HG02610 (cell line): Measurements from ENCODE around the gene RRP9.
"Not testable (repeated sequence)": the region's sequence is repeated elsewhere in the genome, so short reads cannot be mapped to it uniquely, and the experiment has no call there.

ENCODE experiments used
- ATAC-seq: cut with Tn5 transposase; IDR thresholded peaks from one replicate; pipeline ENCODE4 v1.9.1; 2021; ENCODE audit warnings: mild to moderate bottlenecking, moderate library complexity; ENCODE audit not compliant: unreplicated experiment

Gene RRP9

DNA sequence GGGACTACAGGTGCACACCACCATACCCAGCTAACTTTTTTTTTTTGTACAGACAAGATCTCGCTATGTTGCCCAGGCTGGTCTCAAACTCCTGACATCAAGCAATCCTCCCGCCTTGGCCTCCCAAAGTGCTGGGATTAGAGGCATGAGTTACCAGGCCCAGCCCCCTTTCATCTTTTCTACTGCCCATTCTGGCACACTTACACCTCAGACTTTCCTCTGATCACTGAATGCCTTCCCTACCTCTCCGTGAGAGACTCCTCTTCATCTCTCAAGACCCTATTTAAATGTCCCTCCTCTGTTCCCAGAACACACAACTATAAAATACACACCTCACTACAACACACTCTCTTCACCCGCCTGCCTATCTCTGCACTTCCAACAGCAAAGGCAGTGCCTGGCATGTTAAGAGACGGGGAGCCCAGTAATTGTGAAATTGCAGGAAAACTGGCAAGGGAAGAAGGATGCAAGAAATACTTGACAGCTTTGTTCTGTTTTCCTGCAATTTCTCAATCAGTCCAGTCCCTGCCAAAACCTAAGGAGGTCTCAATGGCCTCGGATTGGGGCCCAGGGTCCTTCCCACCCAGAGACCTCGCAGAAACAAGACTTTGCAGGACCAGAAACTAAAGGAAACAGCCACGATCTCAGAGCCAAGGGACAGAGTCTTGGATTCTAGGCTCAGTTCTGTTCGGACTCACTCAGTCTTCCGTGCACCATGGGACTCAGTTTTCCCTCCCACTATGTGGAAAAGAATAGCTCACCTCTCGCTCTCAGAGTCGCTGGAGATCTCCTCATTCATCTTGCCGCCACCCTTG, 849 bp downstream of the RRP9 start:
- no peak for ATAC-seq

DNA sequence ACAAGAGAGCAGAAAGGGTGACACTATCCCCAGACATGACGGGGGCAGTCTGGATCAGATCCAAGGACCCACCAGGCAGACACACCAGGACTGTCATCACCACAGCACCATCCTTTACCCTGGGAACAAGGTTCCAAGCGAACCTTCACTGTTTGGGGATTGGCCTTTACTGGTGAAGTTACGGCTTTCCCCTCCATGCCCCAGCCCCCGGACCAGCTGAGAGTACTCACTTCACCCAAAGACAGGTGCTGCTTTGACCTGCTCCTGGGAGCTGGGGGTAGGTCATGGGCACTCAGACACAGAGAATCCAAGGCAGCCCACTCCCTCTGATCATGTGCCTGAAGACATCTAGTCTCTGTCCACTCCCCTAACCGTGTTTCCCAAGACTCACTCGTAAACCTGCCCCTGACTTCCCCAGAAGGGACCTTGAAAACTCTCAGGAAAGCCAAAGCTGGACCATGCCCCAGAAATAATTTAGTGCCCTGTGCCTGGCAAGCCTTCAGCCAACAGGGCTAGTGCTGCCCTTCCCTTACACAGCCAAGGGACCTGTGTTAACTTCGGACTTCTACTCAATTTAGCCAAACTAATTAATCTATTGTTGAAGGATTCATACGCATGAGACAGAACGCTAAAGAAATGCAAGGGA, 2.8 kb downstream of the RRP9 start:
- ATAC-seq, result no peak

DNA sequence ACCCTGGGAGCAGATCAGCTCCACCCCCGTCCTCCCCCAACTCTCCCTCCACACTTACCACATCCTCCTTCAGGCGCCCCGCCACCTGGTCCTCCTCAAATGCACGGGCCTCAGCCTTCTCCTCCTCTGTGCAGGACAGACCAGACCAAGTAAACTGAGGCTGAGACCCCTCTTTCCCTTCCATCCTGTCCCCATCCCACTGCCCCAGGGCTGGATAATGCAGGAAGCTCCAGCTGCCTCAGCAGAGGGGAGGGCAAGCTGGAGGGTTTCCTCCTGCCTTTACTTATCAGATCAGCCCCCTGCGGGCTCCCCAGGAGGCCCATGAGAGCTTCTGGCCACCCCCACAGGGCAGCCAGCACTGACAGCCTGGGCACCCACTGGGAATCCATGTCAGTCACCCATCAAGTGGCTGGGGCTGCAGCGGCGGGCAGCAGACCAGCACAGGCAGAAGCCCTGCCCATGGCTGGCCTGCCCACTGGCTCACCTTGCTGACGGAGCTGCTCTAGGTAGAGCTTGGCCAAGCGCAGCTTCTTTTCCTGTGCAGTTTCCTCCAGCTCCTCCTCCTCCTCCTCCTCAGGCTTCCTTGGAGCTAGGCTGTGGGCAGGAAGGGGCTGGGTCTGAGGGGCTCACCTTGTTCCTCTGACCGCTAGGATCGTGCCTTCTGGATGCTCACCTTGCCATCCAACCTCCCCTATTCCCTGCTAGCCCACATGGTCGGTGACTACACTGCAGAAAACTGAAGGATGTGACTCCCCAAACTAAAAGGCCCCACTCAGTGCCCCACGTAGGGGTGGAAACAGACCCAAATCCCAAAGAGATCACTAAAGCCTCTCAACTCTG, 3.9 kb downstream of the RRP9 start:
- ATAC-seq, result no peak

DNA sequence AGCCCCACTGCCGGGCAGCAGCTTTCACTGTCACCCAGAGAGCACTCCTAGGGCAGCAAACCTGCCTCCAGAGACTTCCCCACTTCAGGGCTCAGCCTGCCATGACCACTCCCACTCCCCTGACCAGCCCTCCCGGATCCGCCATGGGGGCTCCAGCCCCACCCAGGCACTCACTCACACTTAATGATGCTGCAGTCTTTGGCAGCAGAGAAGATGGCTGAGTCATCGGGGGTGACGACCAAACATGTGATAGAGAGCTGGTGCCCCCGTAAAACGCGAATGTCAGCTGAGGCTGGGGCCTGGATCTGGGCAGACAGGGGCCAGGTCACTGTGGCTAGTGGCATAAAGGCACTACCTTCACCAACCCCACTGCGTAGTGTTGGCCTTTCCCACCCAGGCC, 4.7 kb downstream of the RRP9 start:
- no peak for ATAC-seq

DNA sequence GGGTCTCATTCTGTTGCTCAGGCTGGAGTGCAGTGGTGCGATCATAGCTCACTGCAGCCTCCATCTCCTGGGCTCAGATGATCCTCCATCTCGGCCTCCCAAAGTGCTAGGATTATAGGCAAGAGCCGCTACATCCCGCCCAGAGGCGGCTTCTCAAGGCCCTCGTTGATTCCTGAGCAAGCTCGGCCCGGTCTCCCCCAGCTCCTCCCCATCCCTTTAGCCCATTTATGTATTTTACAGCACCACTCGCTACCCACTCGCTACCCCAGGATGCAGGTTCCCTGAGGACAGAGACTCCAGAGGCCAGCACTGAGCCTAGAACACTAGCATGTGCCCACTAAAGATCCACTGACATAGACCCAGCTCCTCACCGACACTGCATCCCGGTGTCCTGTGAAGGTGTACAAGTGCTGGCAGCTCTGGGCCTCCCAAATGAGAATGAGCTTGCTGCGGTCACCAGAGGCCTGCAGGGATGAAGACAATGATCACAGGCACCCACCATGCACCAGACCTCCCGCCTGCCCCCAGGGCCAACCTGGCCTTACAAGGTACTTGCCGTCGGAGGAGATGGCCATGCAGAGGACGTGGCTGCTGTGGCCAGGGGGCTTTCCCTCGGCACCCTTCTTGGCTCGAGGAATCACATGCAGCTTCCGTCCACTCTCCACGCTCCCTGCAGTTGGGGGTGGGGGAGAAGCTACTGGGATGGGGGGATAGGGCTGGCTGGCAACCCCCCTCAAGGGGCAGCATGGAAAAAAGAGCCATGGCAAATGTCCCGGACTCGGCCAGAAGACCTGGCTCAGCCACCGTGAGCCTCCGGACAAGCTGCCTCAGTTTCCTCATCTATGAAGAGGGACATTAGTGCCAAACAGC, 5.6 kb downstream of the RRP9 start:
- no peak for ATAC-seq

DNA sequence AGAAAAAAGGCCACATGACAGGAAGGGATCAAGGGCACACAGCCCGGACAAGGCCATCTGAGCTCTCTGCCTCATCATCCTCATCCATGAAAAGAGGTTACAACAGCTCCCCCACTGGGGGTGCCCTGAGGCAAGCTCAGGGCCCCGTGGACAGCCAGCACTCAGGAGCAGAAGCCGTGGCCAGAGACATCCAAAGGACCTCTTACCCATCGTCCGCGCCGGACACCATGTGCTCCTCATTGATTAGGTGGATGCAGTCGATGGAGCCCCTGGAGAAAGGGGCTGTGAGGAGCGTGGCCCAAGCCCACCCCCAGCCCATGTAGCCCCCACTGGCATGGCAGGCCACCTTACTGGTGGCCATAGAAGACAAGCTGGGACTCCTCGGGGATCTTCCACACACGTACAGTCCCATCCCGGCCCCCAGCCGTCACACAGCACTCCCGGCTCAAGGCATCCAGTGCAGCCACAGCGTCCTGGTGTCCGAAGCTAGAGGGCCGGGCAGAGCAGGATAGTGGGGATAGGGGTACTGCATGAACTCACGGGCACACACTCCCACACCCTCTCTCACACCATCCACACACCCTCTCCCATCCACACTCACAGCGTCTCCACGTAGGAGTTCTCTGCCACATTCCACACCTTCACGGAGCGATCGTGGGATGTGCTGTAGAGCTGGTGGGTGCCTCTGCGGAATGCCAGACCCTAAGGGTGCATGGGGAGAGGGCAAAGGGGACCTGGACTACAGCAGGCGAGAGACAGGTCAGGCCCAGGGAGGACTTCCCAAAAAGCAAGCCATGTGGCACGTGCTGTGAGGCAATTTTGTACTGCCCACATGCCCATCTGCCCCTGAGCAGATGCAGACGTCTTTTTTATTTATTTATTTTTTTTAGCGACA, 6.5 kb downstream of the RRP9 start:
- no peak for ATAC-seq

DNA sequence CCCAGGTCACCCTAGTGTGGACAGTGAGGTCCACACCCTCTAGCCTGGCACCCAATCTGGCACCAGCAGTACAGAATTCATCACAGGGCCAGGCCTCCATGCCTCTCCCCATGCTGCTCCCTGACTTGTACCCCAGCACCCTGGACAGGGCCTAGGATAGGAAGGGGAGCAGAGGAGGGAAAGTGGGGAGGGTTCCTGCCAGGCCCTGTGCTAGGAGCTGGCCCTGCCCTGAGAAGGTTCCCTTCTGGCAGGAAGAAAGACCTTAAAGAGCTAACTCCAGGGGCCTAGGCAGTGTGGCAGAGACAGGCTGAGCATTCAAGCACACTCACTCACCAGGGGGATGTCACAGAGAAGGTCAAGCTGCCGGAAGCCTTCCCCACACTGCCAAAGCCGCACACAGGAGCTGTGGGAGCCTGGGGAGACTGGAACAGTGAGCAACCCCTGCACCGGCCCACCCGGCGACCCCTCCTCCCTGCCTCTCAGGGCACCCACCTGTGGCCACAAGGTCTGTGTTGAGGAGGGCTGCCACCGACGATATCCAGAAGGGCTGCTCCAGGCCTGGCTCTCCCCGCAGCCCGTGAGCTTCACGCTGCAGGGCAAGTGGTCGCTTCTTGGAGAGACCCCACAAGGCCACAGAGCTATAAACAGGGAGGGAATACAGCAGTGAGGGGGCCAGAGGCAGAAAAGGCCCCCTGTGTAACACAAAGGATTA, 7.4 kb downstream of the RRP9 start:
- ATAC-seq, result no peak

DNA sequence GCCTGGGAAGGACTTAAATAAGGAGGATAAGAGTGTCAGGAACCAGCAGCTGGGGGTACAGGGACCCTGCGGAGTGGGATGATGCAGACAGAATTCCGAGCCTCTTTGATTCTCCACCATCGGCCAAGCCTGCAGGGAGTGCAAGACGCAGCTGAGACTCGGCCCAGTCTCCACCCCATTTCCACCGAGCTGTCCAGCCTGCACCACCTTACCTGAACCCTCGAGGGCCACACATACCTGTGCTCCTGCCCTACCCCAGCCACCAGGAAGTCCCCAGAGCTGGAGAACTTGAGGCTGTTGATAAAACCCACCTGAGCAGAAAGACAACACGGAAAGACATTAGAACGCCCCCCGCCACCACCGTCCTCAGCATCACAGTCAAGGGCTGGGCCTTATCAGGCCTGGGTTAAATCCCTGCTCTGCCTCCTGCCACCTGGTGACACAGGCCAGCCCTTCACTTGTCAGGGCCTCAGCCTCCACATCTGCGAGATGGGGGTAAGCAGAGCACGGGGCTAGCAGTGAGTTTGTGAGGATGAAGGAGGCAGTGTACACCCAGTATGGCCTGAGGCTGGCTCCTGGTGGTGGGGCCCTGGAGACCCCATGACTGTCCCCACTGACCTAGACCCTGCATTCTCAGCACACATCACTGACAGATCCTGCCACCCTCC, 8.1 kb downstream of the RRP9 start:
- ATAC-seq, result no peak

DNA sequence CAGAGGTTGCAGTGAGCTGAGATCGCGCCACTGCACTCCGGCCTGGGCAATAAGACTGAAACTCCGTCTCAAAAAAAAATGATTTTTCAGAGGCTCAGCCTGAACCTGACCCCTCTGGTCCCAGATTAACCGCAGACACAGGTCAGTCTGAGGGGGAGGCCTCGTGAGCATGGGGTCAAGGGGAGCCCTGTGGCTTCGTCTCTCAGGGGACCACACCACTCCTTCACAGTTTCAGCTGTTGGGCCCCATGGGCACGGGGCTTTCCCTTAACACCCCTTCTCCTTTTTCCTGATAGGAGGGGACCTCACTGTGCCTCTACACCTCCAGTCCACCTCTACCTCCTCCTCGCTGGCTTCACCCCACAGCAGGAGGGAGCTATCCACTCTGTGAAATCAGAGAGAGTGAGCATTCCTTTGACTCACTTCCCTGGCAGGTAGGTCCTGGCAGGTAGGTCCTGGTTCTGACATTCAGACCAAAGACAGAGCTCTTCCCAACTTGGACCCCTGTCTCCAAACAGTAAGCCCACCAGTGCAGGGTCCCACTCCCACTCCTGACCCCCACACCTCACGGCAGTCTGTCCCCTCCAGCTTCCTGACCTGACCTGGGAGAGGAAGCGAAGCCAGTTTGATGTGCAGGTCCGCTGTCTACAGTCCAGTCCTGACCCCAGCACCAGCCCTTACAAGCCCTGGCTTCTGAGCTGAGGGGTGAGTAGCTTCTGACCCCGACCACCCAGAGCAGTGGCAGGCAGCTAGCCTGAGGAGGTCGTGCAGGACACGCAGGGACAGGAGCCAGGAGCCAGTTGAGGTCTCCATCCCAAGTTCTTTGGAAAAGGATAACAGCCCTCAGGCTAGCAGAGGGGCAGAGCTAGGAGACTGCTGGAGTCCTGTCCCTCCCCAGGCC, 9.0 kb downstream of the RRP9 start:
- ATAC-seq, result no peak

DNA sequence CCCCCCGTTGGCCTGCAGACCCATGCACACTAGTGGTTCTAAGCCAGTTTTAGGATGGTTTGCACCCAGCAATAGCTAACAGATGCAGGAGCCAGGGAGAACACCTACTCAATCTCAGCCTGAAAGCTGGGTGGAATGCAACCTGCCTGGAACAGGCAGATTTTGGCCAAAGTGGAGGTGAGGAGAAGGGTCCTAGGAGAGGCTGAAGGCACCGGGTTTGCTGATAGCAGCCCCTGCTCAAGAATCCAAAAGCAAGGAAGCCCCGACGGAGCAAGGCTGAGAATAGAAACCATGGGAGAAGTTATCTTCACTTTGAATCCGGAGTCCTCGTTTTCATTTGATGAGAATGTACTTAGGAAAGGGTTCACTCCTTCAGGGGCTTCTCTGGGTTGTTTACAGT, 9.9 kb downstream of the RRP9 start:
- no peak for ATAC-seq

DNA sequence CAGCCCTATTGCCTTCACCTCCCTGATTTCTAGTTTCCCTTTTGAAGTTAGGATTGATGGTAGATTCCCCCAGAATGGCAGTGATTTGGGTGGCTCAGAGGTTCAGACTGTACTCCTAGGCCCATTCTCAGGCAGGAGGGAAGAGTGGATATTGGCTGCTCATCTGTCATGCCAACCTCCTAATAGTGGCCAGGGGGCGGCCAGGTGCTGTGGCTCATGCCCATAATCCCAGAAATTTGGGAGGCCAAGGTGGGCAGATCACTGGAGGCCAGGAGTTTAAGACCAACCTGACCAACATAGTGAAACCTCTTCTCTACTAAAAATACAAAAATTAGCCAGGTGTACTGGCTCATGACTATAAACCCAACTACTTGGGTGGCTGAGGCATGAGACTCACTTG, 11.3 kb downstream of the RRP9 start:
- ATAC-seq, result no peak

DNA sequence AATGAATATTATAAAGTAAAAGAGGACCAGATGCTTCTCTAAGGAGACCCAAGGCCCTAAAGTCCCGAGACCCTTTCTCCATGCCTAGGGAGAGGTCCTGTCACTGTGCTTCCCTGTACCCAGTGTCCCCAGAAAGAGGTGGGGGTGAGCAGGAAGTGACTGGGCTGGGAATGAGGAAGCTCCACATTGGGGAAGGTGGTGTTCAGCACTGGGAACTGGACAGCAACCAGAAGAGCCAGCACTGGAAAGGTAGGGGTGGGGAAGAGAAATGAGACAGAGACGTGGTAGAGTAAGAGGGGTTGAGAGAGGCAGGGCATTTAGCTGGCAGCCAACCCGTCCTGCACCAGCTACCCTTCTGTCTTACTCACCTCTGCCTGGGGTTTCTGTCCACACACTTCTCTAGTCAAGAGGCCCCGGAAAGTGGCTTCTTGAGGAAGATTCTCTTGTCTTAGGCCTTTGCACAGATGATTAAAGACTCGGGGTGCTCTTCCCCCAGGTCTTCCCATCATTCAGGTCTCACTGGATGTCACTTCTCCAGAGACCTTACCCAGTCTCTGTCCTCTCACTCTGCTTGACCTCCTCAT, 12.2 kb downstream of the RRP9 start:
- ATAC-seq, result no peak

DNA sequence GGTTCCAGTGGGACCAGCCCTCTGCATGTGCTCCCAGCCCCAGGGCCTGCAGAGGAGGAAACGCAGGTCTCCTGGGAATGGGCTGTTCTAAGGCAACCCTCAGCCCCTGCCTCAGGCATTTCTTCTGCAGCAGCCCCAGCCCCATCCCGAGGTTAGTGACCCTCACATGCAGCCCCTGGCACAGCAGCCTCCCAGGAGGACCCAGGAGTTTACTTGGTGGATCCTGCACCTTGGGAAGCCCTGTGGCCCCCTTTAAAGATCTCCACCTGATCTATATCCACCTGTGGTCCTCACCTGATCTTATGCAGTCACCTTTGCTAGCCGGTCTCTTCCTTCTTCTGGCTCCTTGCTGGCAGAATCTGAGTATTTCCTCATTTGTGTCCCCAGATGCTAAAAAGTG, 12.7 kb downstream of the RRP9 start:
- ATAC-seq, result not testable (repeated sequence)

DNA sequence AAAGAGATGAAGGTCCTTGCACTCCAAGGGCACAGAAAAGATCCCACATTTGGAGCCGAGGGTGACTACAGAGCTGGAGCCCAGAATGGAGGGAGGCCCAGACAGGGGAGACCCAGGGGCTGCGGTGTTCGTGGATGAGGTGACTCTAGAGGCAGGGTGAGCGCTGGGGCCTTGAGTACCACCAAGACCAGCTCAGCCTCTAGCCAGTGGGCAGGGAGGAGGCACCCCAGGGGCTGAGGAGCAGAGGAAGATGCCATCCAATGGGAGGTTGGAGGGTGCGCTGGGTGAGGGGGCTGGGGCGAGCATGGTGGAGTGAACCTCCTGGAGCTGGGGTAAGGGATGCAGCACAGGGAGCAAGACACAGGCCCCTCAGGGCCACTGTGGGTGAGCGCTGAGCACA, 13.3 kb downstream of the RRP9 start:
- ATAC-seq, result no peak

DNA sequence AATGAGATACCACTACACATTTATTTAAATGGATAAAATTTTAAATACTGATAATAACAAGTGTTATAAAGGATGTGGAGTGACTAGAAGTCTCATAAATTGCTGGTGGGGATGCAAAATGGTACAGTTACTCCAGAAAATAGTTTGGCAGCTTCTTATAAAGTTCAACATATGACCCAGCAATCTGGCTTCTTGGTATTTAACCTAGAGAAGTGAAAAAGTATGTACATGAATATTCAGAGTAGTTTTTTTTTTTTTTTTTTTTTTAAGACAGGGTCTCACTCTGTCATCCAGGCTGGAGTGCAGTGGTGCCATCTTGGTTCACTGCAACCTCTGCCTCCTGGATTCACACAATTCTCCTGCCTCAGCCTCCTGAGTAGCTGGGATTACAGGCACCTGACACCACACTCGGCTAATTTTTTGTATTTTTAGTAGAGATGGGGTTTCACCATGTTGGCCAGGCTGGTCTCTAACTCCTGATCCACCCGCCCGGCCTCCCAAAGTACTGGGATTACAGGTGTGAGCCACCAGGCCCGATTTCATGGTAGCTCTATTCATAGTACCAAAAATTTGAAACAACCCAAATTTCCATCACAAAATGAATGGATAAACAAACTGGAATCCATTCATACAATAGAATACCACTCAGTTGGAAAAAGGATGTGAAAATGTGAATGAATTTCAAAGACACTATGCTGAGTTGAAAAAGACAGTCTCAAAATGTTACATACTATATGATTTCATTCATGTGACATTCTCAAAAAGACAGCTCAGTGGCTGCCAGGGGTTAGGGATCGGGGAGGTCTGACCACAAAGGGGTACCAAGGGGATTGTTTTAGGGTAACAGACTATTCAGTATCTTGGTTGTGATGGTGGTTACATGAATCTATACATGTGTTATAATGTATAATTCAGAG, 14.4 kb downstream of the RRP9 start:
- no peak for ATAC-seq

DNA sequence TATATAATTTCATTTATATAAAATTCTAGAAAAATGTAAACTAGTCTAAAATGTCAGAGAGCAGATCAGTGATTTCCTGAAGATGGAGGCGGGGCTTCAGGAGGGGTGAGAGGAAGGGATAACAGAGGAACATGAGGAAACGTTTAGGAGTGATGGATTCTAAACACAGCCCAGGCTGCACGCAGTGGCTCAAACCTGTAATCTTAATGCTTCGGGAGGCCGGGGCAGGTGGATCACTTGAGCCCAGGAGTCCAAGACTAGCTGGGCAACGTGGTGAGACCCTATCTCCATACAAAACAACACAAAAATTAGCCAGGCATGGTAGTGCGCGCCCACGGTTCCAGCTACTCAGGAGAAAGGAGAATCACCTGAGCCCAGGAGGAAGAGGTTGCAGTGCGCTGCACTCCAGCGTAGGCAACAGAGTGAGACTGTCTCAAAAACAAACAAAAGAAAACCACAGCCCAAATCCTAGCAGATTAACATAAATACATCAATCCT, 20.6 kb downstream of the RRP9 start:
- no peak for ATAC-seq
